Measurements from ENCODE around the gene CISTR.
A peak's percentile ranks its signal among the peaks of the same experiment; 100 is the strongest.
"Not testable (repeated sequence)": the region's sequence is repeated elsewhere in the genome, so short reads cannot be mapped to it uniquely, and the experiment has no call there.

The CISTR gene

GRCh38 chr12:53751336-53752191 is at the start of gene CISTR:
CISTR (minus strand) TSS chr12:53751979.
- DNase-seq: peak in 1 of 2 experiments; percentile 35

- DNase-seq: no peak
These were observed 46.8 kb upstream of the CISTR start for GRCh38 chr12:53798575-53798974.

- DNase-seq: no peak
These were observed 44.1 kb upstream of the CISTR start for GRCh38 chr12:53795927-53796326.

GRCh38 chr12:53793221-53793620 is 41.4 kb upstream of the CISTR start:
- DNase-seq: no peak

- no peak for DNase-seq
These were observed 40.1 kb upstream of the CISTR start for GRCh38 chr12:53791735-53792326.

- no peak for DNase-seq
These were observed 37.8 kb upstream of the CISTR start for GRCh38 chr12:53789570-53789969.

GRCh38 chr12:53788892-53789291 is 37.1 kb upstream of the CISTR start:
- no peak for DNase-seq

- DNase-seq: peak in 1 of 2 experiments; percentile 42
These were observed 34.6 kb upstream of the CISTR start for GRCh38 chr12:53786411-53786810.

GRCh38 chr12:53785161-53785560 is 33.4 kb upstream of the CISTR start:
- no peak for DNase-seq

GRCh38 chr12:53782093-53782703 is 30.4 kb upstream of the CISTR start:
- DNase-seq: no peak

GRCh38 chr12:53781228-53781801 is 29.5 kb upstream of the CISTR start:
- DNase-seq: no peak

- DNase-seq: no peak
These were observed 28.5 kb upstream of the CISTR start for GRCh38 chr12:53780323-53780722.

GRCh38 chr12:53779679-53780078 is 27.9 kb upstream of the CISTR start:
- not testable (repeated sequence) for DNase-seq

GRCh38 chr12:53777936-53778644 is 26.3 kb upstream of the CISTR start:
- DNase-seq: no peak

GRCh38 chr12:53777412-53777811 is 25.6 kb upstream of the CISTR start:
- DNase-seq: no peak

- no peak for DNase-seq
These were observed 25.1 kb upstream of the CISTR start for GRCh38 chr12:53776872-53777271.

GRCh38 chr12:53775478-53776145 is 23.8 kb upstream of the CISTR start:
- DNase-seq: no peak

- no peak for DNase-seq
These were observed 18.5 kb upstream of the CISTR start for GRCh38 chr12:53770281-53770680.

GRCh38 chr12:53768976-53769375 is 17.2 kb upstream of the CISTR start:
- no peak for DNase-seq

GRCh38 chr12:53766881-53767280 is 15.1 kb upstream of the CISTR start:
- DNase-seq: no peak

- no peak for DNase-seq
These were observed 14.1 kb upstream of the CISTR start for GRCh38 chr12:53765891-53766290.

GRCh38 chr12:53764615-53765014 is 12.8 kb upstream of the CISTR start:
- DNase-seq: no peak

All from NCI-H446 (cell line).